H9 (cell line): Measurements from ENCODE around the gene F7. TPM values are rescaled to one million over a fixed set of nuclear protein-coding genes. Genes with fewer than 3 reads are reported as not detected.

Source experiments
- DNase-seq: peaks from one replicate; pipeline ENCODE4 v3.0.0-alpha.2; 2017
- H2AFZ ChIP-seq: one replicate; pipeline ENCODE4 v1.6.1; 2013; ENCODE audit warnings: mild to moderate bottlenecking, low read length, control low read depth, moderate library complexity
- H2AK5ac ChIP-seq: 2 replicates; pipeline ENCODE4 v1.6.1; 2013; ENCODE audit warnings: low read length, control low read depth, mixed read lengths; ENCODE audit not compliant: insufficient read length
- H2BK120ac ChIP-seq: one replicate; pipeline ENCODE4 v1.6.1; 2013; ENCODE audit warnings: low read depth, mild to moderate bottlenecking, low read length, control low read depth, inconsistent platforms; ENCODE audit not compliant: poor library complexity, severe bottlenecking
- H2BK12ac ChIP-seq: 2 replicates; pipeline ENCODE4 v1.6.1; 2013; ENCODE audit warnings: low read length, control low read depth, mixed read lengths, low read depth; ENCODE audit not compliant: insufficient read length
- H2BK15ac ChIP-seq: 2 replicates; pipeline ENCODE4 v1.6.1; 2013; ENCODE audit warnings: low read depth, low read length, control low read depth
- H2BK20ac ChIP-seq: one replicate; pipeline ENCODE4 v1.6.1; 2013; ENCODE audit warnings: low read depth, mild to moderate bottlenecking, low read length, control low read depth, inconsistent platforms; ENCODE audit not compliant: poor library complexity, severe bottlenecking
- H2BK5ac ChIP-seq: 2 replicates; pipeline ENCODE4 v1.6.1; 2013; ENCODE audit warnings: low read length, control low read depth, mixed read lengths; ENCODE audit not compliant: insufficient read length
- H3K14ac ChIP-seq: 2 replicates; pipeline ENCODE4 v1.6.1; 2013; ENCODE audit warnings: low read length, control low read depth; ENCODE audit not compliant: insufficient read depth
- H3K18ac ChIP-seq: 2 replicates; pipeline ENCODE4 v1.6.1; 2013; ENCODE audit warnings: low read depth, mild to moderate bottlenecking, mixed read lengths, low read length, control low read depth; ENCODE audit not compliant: insufficient read length
- H3K23ac ChIP-seq: 2 replicates; pipeline ENCODE4 v1.6.1; 2013; ENCODE audit warnings: low read length, control low read depth, mixed read lengths, low read depth; ENCODE audit not compliant: insufficient read length
- H3K23me2 ChIP-seq: 2 replicates; pipeline ENCODE4 v1.6.1; 2013; ENCODE audit warnings: low read depth, mild to moderate bottlenecking, mixed read lengths, low read length, control low read depth; ENCODE audit not compliant: insufficient read length, poor library complexity, severe bottlenecking
- H3K27ac ChIP-seq: 2 replicates; pipeline ENCODE4 v1.5.1; 2013; ENCODE audit warnings: low read length, control low read depth, mixed read lengths, low read depth; ENCODE audit not compliant: insufficient read length
- H3K27me3 ChIP-seq: 2 replicates; pipeline ENCODE4 v1.6.1; 2013; ENCODE audit warnings: low read length, control low read depth, inconsistent platforms; ENCODE audit not compliant: insufficient read depth
- H3K4ac ChIP-seq: 2 replicates; pipeline ENCODE4 v1.6.1; 2013; ENCODE audit warnings: low read depth, mild to moderate bottlenecking, control low read depth, inconsistent platforms, low read length, moderate library complexity
- H3K4me1 ChIP-seq: 2 replicates; pipeline ENCODE4 v1.6.1; 2013; ENCODE audit warnings: low read length, control low read depth, inconsistent platforms; ENCODE audit not compliant: insufficient read depth
- H3K4me2 ChIP-seq: 2 replicates; pipeline ENCODE4 v1.6.1; 2013; ENCODE audit warnings: low read length, control low read depth, mixed read lengths; ENCODE audit not compliant: insufficient read length, insufficient read depth
- H3K56ac ChIP-seq: 2 replicates; pipeline ENCODE4 v1.6.1; 2013; ENCODE audit warnings: low read depth, mild to moderate bottlenecking, mixed read lengths, low read length, control low read depth; ENCODE audit not compliant: insufficient read length
- H3K79me1 ChIP-seq: 2 replicates; pipeline ENCODE4 v1.6.1; 2013; ENCODE audit warnings: low read depth, mild to moderate bottlenecking, moderate library complexity, low read length, control low read depth, inconsistent platforms; ENCODE audit not compliant: insufficient read depth, poor library complexity, severe bottlenecking
- H3K79me2 ChIP-seq: 2 replicates; pipeline ENCODE4 v1.6.1; 2013; ENCODE audit warnings: low read length, control low read depth, inconsistent platforms; ENCODE audit not compliant: insufficient read depth
- H3K9ac ChIP-seq: 2 replicates; pipeline ENCODE4 v1.6.1; 2013; ENCODE audit warnings: low read length, control low read depth, mixed read lengths; ENCODE audit not compliant: insufficient read length; ENCODE audit errors: extremely low read depth
- H3K9me3 ChIP-seq: one replicate; pipeline ENCODE4 v1.6.1; 2013; ENCODE audit warnings: low read depth, low read length, inconsistent platforms; ENCODE audit not compliant: control insufficient read depth
- H3T11ph ChIP-seq: one replicate; pipeline ENCODE4 v1.6.1; 2013; ENCODE audit warnings: mild to moderate bottlenecking, low read length, control low read depth, inconsistent platforms
- H4K20me1 ChIP-seq: one replicate; pipeline ENCODE4 v1.6.1; 2013; ENCODE audit not compliant: control insufficient read depth, insufficient read length, insufficient read depth
- H4K5ac ChIP-seq: 2 replicates; pipeline ENCODE4 v1.6.1; 2013; ENCODE audit warnings: low read depth, mild to moderate bottlenecking, mixed read lengths, low read length, control low read depth; ENCODE audit not compliant: insufficient read length
- H4K8ac ChIP-seq: replicated peaks from 2 replicates; pipeline ENCODE4 v1.6.1; 2013; ENCODE audit warnings: low read length, control low read depth, mixed read lengths, low read depth; ENCODE audit not compliant: insufficient read length
- H4K91ac ChIP-seq: 2 replicates; pipeline ENCODE4 v1.6.1; 2013; ENCODE audit warnings: low read depth, mild to moderate bottlenecking, moderate library complexity, mixed read lengths, low read length, control low read depth; ENCODE audit not compliant: insufficient read length
- H3K27ac Mint-ChIP-seq, 3 experiments: 2 replicates in 2 of 3; 3 replicates in 1 of 3; pipeline ENCODE4 v1.8.0; 2020 to 2021; ENCODE audit warnings: mixed read lengths in 3 of 3, mild to moderate bottlenecking in 1 of 3, moderate library complexity in 1 of 3
- H3K27me3 Mint-ChIP-seq: 2 replicates; pipeline ENCODE4 v1.8.0; 2021; ENCODE audit warnings: low read depth, mild to moderate bottlenecking, moderate library complexity, mixed read lengths
- H3K36me3 Mint-ChIP-seq, 3 experiments: 2 replicates in 2 of 3; 3 replicates in 1 of 3; pipeline ENCODE4 v1.8.0; 2020 to 2021; ENCODE audit warnings: low read depth in 3 of 3, mixed read lengths in 3 of 3; ENCODE audit not compliant: insufficient read depth in 1 of 3
- H3K4me1 Mint-ChIP-seq, 2 experiments: 2 replicates each; pipeline ENCODE4 v1.8.0; 2020; ENCODE audit warnings: mixed read lengths in 2 of 2
- H3K4me3 Mint-ChIP-seq, 2 experiments: 2 replicates in 1 of 2; 3 replicates in 1 of 2; pipeline ENCODE4 v1.8.0; 2020 to 2021; ENCODE audit warnings: mild to moderate bottlenecking in 2 of 2, mixed read lengths in 2 of 2, moderate library complexity in 1 of 2
- H3K9me3 Mint-ChIP-seq, 2 experiments: 2 replicates in 1 of 2; 3 replicates in 1 of 2; pipeline ENCODE4 v1.8.0; 2020; ENCODE audit warnings: mild to moderate bottlenecking in 2 of 2, mixed read lengths in 2 of 2, moderate library complexity in 1 of 2
- CTCF ChIP-seq: fragments of 200-600 bp; sonication (generic); conservative IDR thresholded peaks from 3 replicates; pipeline ENCODE4 v1.8.0; 2021; ENCODE audit warnings: antibody characterized with exemption, mild to moderate bottlenecking
- WGBS: extraction: QIAGEN DNeasy Blood & Tissue Kit; methylation state at CpG from one replicate; pipeline ENCODE4 v1.1.7; 2013; ENCODE audit warnings: missing lambda C conversion rate, low lambda C conversion rate, mixed read lengths; ENCODE audit not compliant: insufficient read length; ENCODE audit errors: extremely low coverage; 5-methylcytosine and 5-hydroxymethylcytosine counted together
- total RNA-seq: library from RNA; stranded (reverse); gene quantifications from 2 replicates; pipeline ENCODE4 v1.2.1, GENCODE V29; 2021

F7 gene
- total RNA-seq, 1 experiment from 2014 or later: 0.81 TPM

- H2BK5ac ChIP-seq: no peak overlapping the region
- no peak for DNase-seq
- H3K79me2 ChIP-seq: no peaks in the 10 kb centered on the region
- no peak for TF ChIP-seq CTCF
- no peaks in the 10 kb centered on the region for H4K20me1 ChIP-seq
- no peaks in the 10 kb centered on the region for H3K9me3 ChIP-seq
- H3K4me1 Mint-ChIP-seq: peaks cover 15 to 26% of the 10 kb centered on the region in 2 experiments
- no peak overlapping the region for H3K56ac ChIP-seq
- H3K4me1 ChIP-seq: no peaks in the 10 kb centered on the region; the same call in 1 of the 2 replicates
- H2BK12ac ChIP-seq: no peak overlapping the region
- H3K18ac ChIP-seq: no peak overlapping the region
- no peaks in the 10 kb centered on the region for H3K23me2 ChIP-seq
- H4K8ac ChIP-seq: no peak overlapping the region
- no peak overlapping the region for H3K14ac ChIP-seq
- peaks cover 25% of the 10 kb centered on the region for H3K27me3 Mint-ChIP-seq
- H2BK20ac ChIP-seq: no peak overlapping the region
- no peak overlapping the region for H2BK120ac ChIP-seq
- no peaks in the 10 kb centered on the region for H3K79me1 ChIP-seq
- H3T11ph ChIP-seq: no peak overlapping the region
- no peaks in the 10 kb centered on the region for H3K36me3 Mint-ChIP-seq
- peak overlapping the region in 1 of 3 experiments; percentile 8; a peak in 1 of 7 replicates for H3K27ac Mint-ChIP-seq
- H3K4me2 ChIP-seq: no peak overlapping the region
- no peak overlapping the region for H3K27ac ChIP-seq
- no peak overlapping the region for H2AFZ ChIP-seq
- no CpG with 5 or more reads among the region's 19 CpGs for WGBS
- H3K27me3 ChIP-seq: no peaks in the 10 kb centered on the region
- H2AK5ac ChIP-seq: no peak overlapping the region
- no peak overlapping the region for H3K9ac ChIP-seq
- no peak overlapping the region for H3K23ac ChIP-seq
- H3K4ac ChIP-seq: no peak overlapping the region
- no peaks in the 10 kb centered on the region for H3K9me3 Mint-ChIP-seq
- H2BK15ac ChIP-seq: no peak overlapping the region
- H4K91ac ChIP-seq: no peak overlapping the region
- no peak overlapping the region for H4K5ac ChIP-seq
- H3K4me3 Mint-ChIP-seq: no peak overlapping the region
Measured at GRCh38 chr13:113125506-113126264, 20.1 kb downstream of the F7 start.
